K562 (cell line): Measurements from ENCODE around the gene CBX3. TPM values are rescaled to one million over a fixed set of nuclear protein-coding genes. Genes with fewer than 3 reads are reported as not detected.

Experiments used
- ATF3 ChIP-seq, 2 experiments: fragments of 450-650 bp in 1 of 2; sonication (generic) in 1 of 2; formaldehyde crosslinking in 1 of 2; IDR thresholded peaks in 1 of 2; conservative IDR thresholded peaks in 1 of 2; 2 replicates each; pipeline versions ENCODE4 v1.6.1 to v1.8.1; 2016 to 2023; ENCODE audit warnings: mild to moderate bottlenecking in 2 of 2, moderate library complexity in 2 of 2, inconsistent platforms in 1 of 2, missing genetic modification reagents in 1 of 2
- C11orf30 ChIP-seq: fragments of 450-650 bp; IDR thresholded peaks from 2 replicates; pipeline ENCODE4 v1.6.1; 2016; ENCODE audit warnings: low read depth, mild to moderate bottlenecking
- CSDE1 ChIP-seq, 2 experiments: fragments of 450-650 bp; IDR thresholded peaks; 2 replicates each; pipeline ENCODE4 v1.6.1; 2016; ENCODE audit warnings: mild to moderate bottlenecking in 1 of 2
- DNMT1 ChIP-seq: fragments of 450-650 bp; IDR thresholded peaks from 2 replicates; pipeline ENCODE4 v1.6.1; 2016; ENCODE audit warnings: antibody characterized with exemption, mild to moderate bottlenecking
- ELF1 ChIP-seq: fragments of 200-800 bp; sonication (Bioruptor generic); IDR thresholded peaks from 2 replicates; pipeline ENCODE4 v1.6.1; 2016; ENCODE audit warnings: missing genetic modification characterization, missing compliant biosample characterization
- EP300 ChIP-seq: IDR thresholded peaks from 2 replicates; pipeline ENCODE4 v1.6.1; 2012; ENCODE audit warnings: low read length, improper control_type of control experiment
- GABPB2 ChIP-seq: fragments of 250-450 bp; sonication (Bioruptor Pico); conservative IDR thresholded peaks from 2 replicates; pipeline ENCODE4 v1.5.1; 2021; ENCODE audit warnings: mild to moderate bottlenecking
- LARP7 ChIP-seq: fragments of 450-650 bp; IDR thresholded peaks from 2 replicates; pipeline ENCODE4 v1.6.1; 2016
- MXI1 ChIP-seq: IDR thresholded peaks from 2 replicates; pipeline ENCODE4 v1.6.1; 2011; ENCODE audit warnings: low read depth, mild to moderate bottlenecking, improper control_type of control experiment, low read length
- NCOA4 ChIP-seq: fragments of 450-650 bp; IDR thresholded peaks from 2 replicates; pipeline ENCODE4 v1.6.1; 2018; ENCODE audit warnings: mild to moderate bottlenecking; ENCODE audit not compliant: partially characterized antibody
- NR2C2 ChIP-seq, 2 experiments: fragments of 200-800 bp in 1 of 2; sonication (Bioruptor generic) in 1 of 2; sonication (generic) in 1 of 2; formaldehyde crosslinking in 1 of 2; IDR thresholded peaks; 2 replicates each; pipeline versions ENCODE4 v1.6.1 to v1.8.0; 2016 to 2022; ENCODE audit warnings: mild to moderate bottlenecking in 1 of 2, missing compliant biosample characterization in 1 of 2, missing genetic modification characterization in 1 of 2, missing genetic modification reagents in 1 of 2
- SMARCB1 ChIP-seq: IDR thresholded peaks from 2 replicates; pipeline ENCODE4 v1.6.1; 2011; ENCODE audit warnings: improper control_type of control experiment, low read depth; ENCODE audit not compliant: insufficient read length
- SNRNP70 ChIP-seq: fragments of 200-400 bp; formaldehyde crosslinking; optimal IDR thresholded peaks from 2 replicates; pipeline ENCODE3; 2017; ENCODE audit warnings: low read depth, low read length
- VEZF1 ChIP-seq: fragments of 200-800 bp; sonication (Bioruptor generic); IDR thresholded peaks from 2 replicates; pipeline ENCODE4 v1.6.1; 2017; ENCODE audit warnings: missing genetic modification characterization, missing compliant biosample characterization
- ZBTB8A ChIP-seq: fragments of 450-650 bp; IDR thresholded peaks from 2 replicates; pipeline ENCODE4 v1.6.1; 2018; ENCODE audit warnings: mild to moderate bottlenecking, moderate library complexity; ENCODE audit not compliant: partially characterized antibody
- ZFPM2 ChIP-seq: fragments of 250-450 bp; sonication (Bioruptor Pico); IDR thresholded peaks from 2 replicates; pipeline ENCODE4 v1.5.1; 2022; ENCODE audit warnings: mild to moderate bottlenecking
- ZNF165 ChIP-seq: fragments of 250-450 bp; sonication (Bioruptor Pico); IDR thresholded peaks from 2 replicates; pipeline ENCODE4 v1.4.0; 2020; ENCODE audit warnings: borderline replicate concordance
- ZNF354B ChIP-seq: fragments of 250-450 bp; sonication (Bioruptor Pico); IDR thresholded peaks from 2 replicates; pipeline ENCODE4 v1.4.0; 2020
- ZNF592 ChIP-seq: fragments of 450-650 bp; IDR thresholded peaks from 2 replicates; pipeline ENCODE4 v1.6.1; 2017; ENCODE audit warnings: antibody characterized with exemption, mild to moderate bottlenecking
- ZNF668 ChIP-seq: fragments of 250-450 bp; sonication (Bioruptor Pico); IDR thresholded peaks from 2 replicates; pipeline ENCODE4 v1.8.0; 2022; ENCODE audit warnings: mild to moderate bottlenecking, inconsistent platforms
- ZNF778 ChIP-seq: fragments of 450-650 bp; formaldehyde crosslinking; IDR thresholded peaks from 2 replicates; pipeline ENCODE4 v1.4.0; 2020; ENCODE audit warnings: mild to moderate bottlenecking, moderate library complexity
- polyA plus RNA-seq, 8 experiments: library from polyadenylated mRNA; depleted of rRNA in 4 of 8; stranded (reverse) in 5 of 8; unstranded in 3 of 8; fragments of >200 nt; fragmentation: Nextera tagmentation in 2 of 8; fragmentation: Illumina TruSeq in 1 of 8; extraction: Ambion mirVana in 2 of 8; extraction: Trizol in 1 of 8; gene quantifications; 2 replicates each; pipeline versions ENCODE4 v1.2.1 to v1.2.3, GENCODE V29; 2011 to 2014; ENCODE audit warnings: inconsistent platforms in 1 of 8, missing spikeins in 1 of 8
- total RNA-seq, 7 experiments: library from RNA; depleted of rRNA in 6 of 7; stranded (reverse); fragments of >200 nt in 6 of 7; fragmentation: Illumina TruSeq in 2 of 7; extraction: Trizol in 2 of 7; gene quantifications; 2 replicates each; pipeline versions ENCODE4 v1.2.1 to v1.2.3, GENCODE V29; 2011 to 2021; ENCODE audit warnings: low replicate concordance in 1 of 7
- TF ChIP-seq, protein P1 (sequence below): fragments of 450-650 bp; IDR thresholded peaks from 2 replicates; pipeline ENCODE4 v1.6.1; 2016; ENCODE audit warnings: low read depth, mild to moderate bottlenecking, moderate library complexity

Gene CBX3
- total and polyA plus RNA-seq, 9 of the 15 experiments (the other 6 are each of a cell fraction or from before 2014, with no cell fraction given): 198 to 413 (median 328) TPM

DNA sequence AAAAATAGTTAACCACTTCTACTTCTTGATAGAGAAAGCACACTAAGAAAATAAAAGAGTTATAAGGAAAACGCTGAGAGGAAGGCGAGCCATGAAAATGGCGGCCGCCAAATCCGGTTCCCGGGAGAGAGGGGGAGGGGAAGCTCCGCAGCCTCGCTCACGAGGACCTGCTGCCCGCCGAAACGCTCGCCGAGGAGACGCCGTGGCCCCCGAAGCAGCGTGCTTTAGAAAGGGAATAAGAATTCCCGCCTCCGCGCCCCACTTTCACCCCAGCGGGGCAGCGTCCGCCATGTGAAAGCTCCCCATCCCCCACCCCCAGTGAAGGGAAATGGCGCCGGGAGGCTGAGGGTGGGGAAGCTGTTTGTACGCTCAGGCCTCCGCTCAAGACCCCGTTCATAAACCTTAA is 1.5 kb upstream of the CBX3 start (continued):
- no peak for TF ChIP-seq ATF3 (IDR thresholded peaks at IDR 0.05)
- 0 out of 2 replicates have a peak, but pooled peaks have one; percentile 59 for TF ChIP-seq ATF3 (CRISPR knock-in tag; conservative IDR thresholded peaks at IDR 0.05)
- no peak for TF ChIP-seq C11orf30
- TF ChIP-seq ZFPM2 (CRISPR knock-in tag): 0 out of 2 replicates have a peak, but pooled peaks have one; percentile 88
- no peak for TF ChIP-seq CSDE1 (IDR thresholded peaks at IDR 0.05)
- no peak for TF ChIP-seq ELF1 (tag)
- TF ChIP-seq MXI1: peak; percentile 49; the same call in 1 of the 2 replicates
- no peak for TF ChIP-seq SMARCB1
- TF ChIP-seq VEZF1: peak; percentile 73
- TF ChIP-seq DNMT1: no peak
- TF ChIP-seq NR2C2 (CRISPR knock-in tag; IDR thresholded peaks at IDR 0.05): no peak
- no peak for TF ChIP-seq NR2C2 (tag; IDR thresholded peaks at IDR 0.05)
- TF ChIP-seq ZNF668 (CRISPR knock-in tag): no peak
- TF ChIP-seq ZNF778 (CRISPR knock-in tag): no peak
- TF ChIP-seq, protein P1, sequence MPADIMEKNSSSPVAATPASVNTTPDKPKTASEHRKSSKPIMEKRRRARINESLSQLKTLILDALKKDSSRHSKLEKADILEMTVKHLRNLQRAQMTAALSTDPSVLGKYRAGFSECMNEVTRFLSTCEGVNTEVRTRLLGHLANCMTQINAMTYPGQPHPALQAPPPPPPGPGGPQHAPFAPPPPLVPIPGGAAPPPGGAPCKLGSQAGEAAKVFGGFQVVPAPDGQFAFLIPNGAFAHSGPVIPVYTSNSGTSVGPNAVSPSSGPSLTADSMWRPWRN: no peak
- 0 out of 2 replicates have a peak, but pooled peaks have one; percentile 35 for TF ChIP-seq ZNF592
- TF ChIP-seq ZBTB8A: peak; percentile 14
- no peak for TF ChIP-seq NCOA4
- 0 out of 2 replicates have a peak, but pooled peaks have one; percentile 4 for TF ChIP-seq ZNF354B (CRISPR knock-in tag)
- no peak for TF ChIP-seq ZNF165 (CRISPR knock-in tag)
- no peak for TF ChIP-seq LARP7
- TF ChIP-seq SNRNP70: peak; percentile 80
- no peak for TF ChIP-seq GABPB2
- TF ChIP-seq EP300: no peak
